ENCODE data around the gene TOLLIP. TPM values are rescaled to one million over a fixed set of nuclear protein-coding genes. Genes with fewer than 3 reads are reported as not detected.

The TOLLIP gene
- polyA plus RNA-seq, 1 experiment: 38.3 TPM

GRCh38 chr11:1238767-1239595, 70.5 kb downstream of the TOLLIP start:
- CTCF ChIA-PET: no interaction called here
- Histone ChIP-seq H3K36me3 (ENCODE audit: control insufficient read depth, insufficient read depth, low read length) (no peaks in the 10 kb centered on the region), H3K4me3 (ENCODE audit: low read depth, low read length) (no peak overlapping the region), H3K27me3 (ENCODE audit: control insufficient read depth, insufficient read depth, low read length) (no peaks in the 10 kb centered on the region)
- TF ChIP-seq, protein P1, sequence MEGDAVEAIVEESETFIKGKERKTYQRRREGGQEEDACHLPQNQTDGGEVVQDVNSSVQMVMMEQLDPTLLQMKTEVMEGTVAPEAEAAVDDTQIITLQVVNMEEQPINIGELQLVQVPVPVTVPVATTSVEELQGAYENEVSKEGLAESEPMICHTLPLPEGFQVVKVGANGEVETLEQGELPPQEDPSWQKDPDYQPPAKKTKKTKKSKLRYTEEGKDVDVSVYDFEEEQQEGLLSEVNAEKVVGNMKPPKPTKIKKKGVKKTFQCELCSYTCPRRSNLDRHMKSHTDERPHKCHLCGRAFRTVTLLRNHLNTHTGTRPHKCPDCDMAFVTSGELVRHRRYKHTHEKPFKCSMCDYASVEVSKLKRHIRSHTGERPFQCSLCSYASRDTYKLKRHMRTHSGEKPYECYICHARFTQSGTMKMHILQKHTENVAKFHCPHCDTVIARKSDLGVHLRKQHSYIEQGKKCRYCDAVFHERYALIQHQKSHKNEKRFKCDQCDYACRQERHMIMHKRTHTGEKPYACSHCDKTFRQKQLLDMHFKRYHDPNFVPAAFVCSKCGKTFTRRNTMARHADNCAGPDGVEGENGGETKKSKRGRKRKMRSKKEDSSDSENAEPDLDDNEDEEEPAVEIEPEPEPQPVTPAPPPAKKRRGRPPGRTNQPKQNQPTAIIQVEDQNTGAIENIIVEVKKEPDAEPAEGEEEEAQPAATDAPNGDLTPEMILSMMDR (IDR thresholded peaks at IDR 0.05; ENCODE audit: insufficient read depth, low read depth, low read length): no peak
- POLR2A ChIA-PET: no interaction called here
- DNase-seq (ENCODE audit: low read depth): no peak

DNA sequence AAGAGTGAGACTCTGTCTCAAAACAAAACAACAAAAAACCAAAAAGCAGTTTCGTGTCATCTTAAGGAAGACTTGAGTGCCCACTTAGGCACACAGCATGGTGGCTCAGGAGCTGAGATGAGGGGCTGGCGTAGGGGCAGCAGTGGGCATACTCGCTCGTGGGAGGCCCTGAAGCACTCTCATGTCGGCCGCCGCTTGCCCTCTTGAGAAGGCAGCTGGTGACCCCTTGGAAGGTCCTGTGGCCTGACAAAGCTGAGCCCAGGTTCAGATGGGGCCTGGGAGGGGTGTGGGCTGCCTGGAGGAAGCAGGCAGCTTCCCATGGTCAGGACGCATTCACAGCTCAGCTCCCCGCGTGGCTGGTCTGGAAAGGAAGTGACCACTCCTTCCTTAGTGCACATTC, 71.6 kb downstream of the TOLLIP start:
- Histone ChIP-seq H3K27me3 (ENCODE audit: control insufficient read depth, insufficient read depth, low read length) (no peaks in the 10 kb centered on the region), H3K4me3 (ENCODE audit: low read depth, low read length) (no peak overlapping the region), H3K36me3 (ENCODE audit: control insufficient read depth, insufficient read depth, low read length) (no peaks in the 10 kb centered on the region)
- POLR2A ChIA-PET: no interaction called here
- no peak for DNase-seq (ENCODE audit: low read depth)
- CTCF ChIA-PET: interaction anchor here (0.6 kb wide), 1 partner anchor 150 kb away, joined by 3 read pairs; no protein-coding TSS in a partner anchor
- TF ChIP-seq, protein P1 (IDR thresholded peaks at IDR 0.05; ENCODE audit: insufficient read depth, low read depth, low read length): no peak

DNA sequence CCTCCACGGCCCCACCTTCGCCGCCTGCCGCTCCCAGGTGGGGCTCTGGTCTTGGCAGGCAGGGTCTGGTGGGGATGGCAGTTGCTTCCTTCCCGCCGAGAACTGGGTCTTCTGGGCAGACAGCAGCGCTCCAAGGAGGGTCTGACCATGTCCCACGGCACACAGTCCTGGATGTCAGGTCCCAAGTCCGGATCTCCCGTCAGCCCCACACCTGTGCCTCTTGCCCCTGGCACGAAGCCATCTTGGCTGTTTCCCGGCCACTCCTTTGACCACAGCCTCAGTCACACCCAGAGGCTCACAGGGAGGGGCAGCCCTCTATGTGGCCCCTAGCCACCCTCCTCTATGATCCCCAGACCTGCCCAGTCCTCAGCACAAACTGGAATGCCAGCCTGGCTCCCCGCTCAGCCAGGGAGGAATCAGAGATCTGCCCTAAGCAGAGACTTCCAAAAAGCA, 72.3 kb downstream of the TOLLIP start:
- H3K36me3 ChIP-seq (ENCODE audit: control insufficient read depth, insufficient read depth, low read length): no peaks in the 10 kb centered on the region
- no peak for DNase-seq (ENCODE audit: low read depth)
- TF ChIP-seq, protein P1 (IDR thresholded peaks at IDR 0.05; ENCODE audit: insufficient read depth, low read depth, low read length): no peak
- ChIA-PET POLR2A (no interaction called here), CTCF (no interaction called here)
- no peaks in the 10 kb centered on the region for H3K27me3 ChIP-seq (ENCODE audit: control insufficient read depth, insufficient read depth, low read length)
- no peak overlapping the region for H3K4me3 ChIP-seq (ENCODE audit: low read depth, low read length)

GRCh38 chr11:1236316-1237127, 72.9 kb downstream of the TOLLIP start:
- no peaks in the 10 kb centered on the region for H3K36me3 ChIP-seq (ENCODE audit: control insufficient read depth, insufficient read depth, low read length)
- H3K4me3 ChIP-seq (ENCODE audit: low read depth, low read length): no peak overlapping the region
- TF ChIP-seq, protein P1 (IDR thresholded peaks at IDR 0.05; ENCODE audit: insufficient read depth, low read depth, low read length): no peak
- no peak for DNase-seq (ENCODE audit: low read depth)
- H3K27me3 ChIP-seq (ENCODE audit: control insufficient read depth, insufficient read depth, low read length): no peaks in the 10 kb centered on the region
- CTCF ChIA-PET: no interaction called here
- POLR2A ChIA-PET: no interaction called here

DNA sequence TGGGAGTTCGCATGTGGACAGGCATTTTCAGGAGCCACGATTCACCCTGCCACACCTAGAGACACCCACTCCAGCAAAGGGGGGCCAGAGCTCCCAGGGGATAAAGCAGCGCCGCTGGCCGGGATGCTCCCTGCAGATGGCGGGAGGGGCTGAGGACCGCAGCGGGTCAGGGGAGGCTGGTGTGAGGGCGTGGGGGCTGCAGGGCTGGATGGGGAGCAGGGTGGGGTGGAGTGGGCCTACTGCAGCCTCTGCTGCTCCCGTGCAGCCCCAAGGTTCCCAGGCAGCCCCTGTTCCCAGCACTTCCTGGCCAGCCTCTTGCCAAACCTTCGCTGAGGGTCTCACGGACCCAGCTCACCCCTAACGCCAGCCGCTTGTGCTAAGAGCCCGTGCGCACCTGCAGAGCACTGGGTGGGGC, 73.5 kb downstream of the TOLLIP start:
- TF ChIP-seq, protein P1 (IDR thresholded peaks at IDR 0.05; ENCODE audit: insufficient read depth, low read depth, low read length): no peak
- POLR2A ChIA-PET: no interaction called here
- no peak overlapping the region for H3K4me3 ChIP-seq (ENCODE audit: low read depth, low read length)
- H3K27me3 ChIP-seq (ENCODE audit: control insufficient read depth, insufficient read depth, low read length): no peaks in the 10 kb centered on the region
- H3K36me3 ChIP-seq (ENCODE audit: control insufficient read depth, insufficient read depth, low read length): no peaks in the 10 kb centered on the region
- CTCF ChIA-PET: no interaction called here
- DNase-seq (ENCODE audit: low read depth): no peak

Data from BJ (cell line).